Lower lobe of right lung (tissue), 2 donors: Measurements from ENCODE around the gene CAPZB. TPM values are rescaled to one million over a fixed set of nuclear protein-coding genes. Genes with fewer than 3 reads are reported as not detected.
"Not testable (repeated sequence)": the region's sequence is repeated elsewhere in the genome, so short reads cannot be mapped to it uniquely, and the experiment has no call there.

Experiments
- ATAC-seq, 2 donors: fragments of 200-7000 bp; cut with Tn5 transposase; one replicate each; pipeline ENCODE4 v1.9.1; 2020 to 2022; ENCODE audit warnings: mild to moderate bottlenecking in 2 of 2, moderate library complexity in 2 of 2
- DNase-seq: peaks from one replicate; pipeline ENCODE4 v3.0.0-alpha.2; 2020
- H3K27ac ChIP-seq: fragments of 200-600 bp; one replicate; pipeline ENCODE4 v1.8.0; 2022
- H3K27me3 ChIP-seq: fragments of 200-600 bp; one replicate; pipeline ENCODE4 v1.8.0; 2022; ENCODE audit warnings: low read depth
- H3K36me3 ChIP-seq: fragments of 200-600 bp; one replicate; pipeline ENCODE4 v1.8.0; 2022; ENCODE audit warnings: mild to moderate bottlenecking
- H3K4me1 ChIP-seq: fragments of 200-600 bp; one replicate; pipeline ENCODE4 v1.8.0; 2022
- H3K4me3 ChIP-seq: fragments of 200-600 bp; one replicate; pipeline ENCODE4 v1.8.0; 2022; ENCODE audit warnings: mild to moderate bottlenecking
- H3K9me3 ChIP-seq: fragments of 200-600 bp; one replicate; pipeline ENCODE4 v1.8.0; 2022
- CTCF ChIP-seq: fragments of 200-600 bp; IDR thresholded peaks from one replicate; pipeline ENCODE4 v1.8.0; 2022; ENCODE audit warnings: antibody characterized with exemption, mild to moderate bottlenecking
- intact Hi-C: fragments of 100-400 bp; cut with DNase I; formaldehyde crosslinking; loops from one replicate; pipeline ENCODE4 v1.11.0; 2022
- total RNA-seq: library from RNA; stranded (reverse); fragmentation: NEBNext Ultra II Directional; extraction: Animal tissue kit (Norgen Biotek cat#: 25700); gene quantifications from one replicate; pipeline ENCODE4 v1.2.1, GENCODE V29; 2021
- donor health status: DM: no; HTN: yes; CAD: no; lungs with severe emphysema.

The CAPZB gene
- total RNA-seq, 1 donor from 2014 or later: 236 TPM

GRCh38 chr1:19307794-19308508 is 177.4 kb downstream of the CAPZB start:
- no peak overlapping the region for H3K4me3 ChIP-seq
- H3K27ac ChIP-seq: no peak overlapping the region
- intact Hi-C loops: no loop called here
- no peak for TF ChIP-seq CTCF
- ATAC-seq: no peak
- H3K36me3 ChIP-seq: peaks cover 58% of the 10 kb centered on the region
- no peaks in the 10 kb centered on the region for H3K9me3 ChIP-seq
- DNase-seq: no peak
- peaks cover 15% of the 10 kb centered on the region for H3K4me1 ChIP-seq
- H3K27me3 ChIP-seq: no peaks in the 10 kb centered on the region

GRCh38 chr1:19306941-19307340 is 178.4 kb downstream of the CAPZB start:
- Histone ChIP-seq H3K36me3 (peaks cover 67% of the 10 kb centered on the region), H3K27ac (no peak overlapping the region), H3K27me3 (no peaks in the 10 kb centered on the region), H3K4me3 (no peak overlapping the region), H3K9me3 (no peaks in the 10 kb centered on the region), H3K4me1 (peaks cover 11% of the 10 kb centered on the region)
- ATAC-seq (no peak), DNase-seq (no peak)
- intact Hi-C loops: no loop called here
- TF ChIP-seq CTCF: no peak

- no peak overlapping the region for H3K27ac ChIP-seq
- peaks cover 7% of the 10 kb centered on the region for H3K4me1 ChIP-seq
- no peak overlapping the region for H3K4me3 ChIP-seq
- peaks cover 69% of the 10 kb centered on the region for H3K36me3 ChIP-seq
- intact Hi-C loops: no loop called here
- DNase-seq (no peak), ATAC-seq (no peak)
- no peak for TF ChIP-seq CTCF
- H3K27me3 ChIP-seq: no peaks in the 10 kb centered on the region
- H3K9me3 ChIP-seq: no peaks in the 10 kb centered on the region
Measured at GRCh38 chr1:19305880-19306279, 179.5 kb downstream of the CAPZB start.

GRCh38 chr1:19304081-19304480 is 181.3 kb downstream of the CAPZB start:
- H3K4me1 ChIP-seq, DNase-seq, intact Hi-C loops, H3K9me3 ChIP-seq, H3K27me3 ChIP-seq, H3K27ac ChIP-seq, H3K4me3 ChIP-seq, ATAC-seq: not testable (repeated sequence)
- peaks cover 69% of the 10 kb centered on the region for H3K36me3 ChIP-seq

- intact Hi-C loops: no loop called here
- Histone ChIP-seq H3K27me3 (no peaks in the 10 kb centered on the region), H3K4me1 (no peaks in the 10 kb centered on the region), H3K36me3 (peaks cover 33% of the 10 kb centered on the region), H3K9me3 (peaks cover 1% of the 10 kb centered on the region), H3K27ac (no peak overlapping the region), H3K4me3 (no peak overlapping the region)
- TF ChIP-seq CTCF: no peak
- no peak for DNase-seq
- no peak for ATAC-seq
Measured at GRCh38 chr1:19300211-19300610, 185.1 kb downstream of the CAPZB start.

GRCh38 chr1:19294638-19295037 is 190.7 kb downstream of the CAPZB start:
- no peak for ATAC-seq
- DNase-seq: no peak
- no peak overlapping the region for H3K27ac ChIP-seq
- H3K4me3 ChIP-seq: no peak overlapping the region
- H3K36me3 ChIP-seq: no peaks in the 10 kb centered on the region
- no peaks in the 10 kb centered on the region for H3K27me3 ChIP-seq
- intact Hi-C loops: no loop called here
- no peak for TF ChIP-seq CTCF
- H3K9me3 ChIP-seq: peaks cover 13% of the 10 kb centered on the region
- H3K4me1 ChIP-seq: no peaks in the 10 kb centered on the region
